Measurements from ENCODE around the gene KL. TPM values are rescaled to one million over a fixed set of nuclear protein-coding genes. Genes with fewer than 3 reads are reported as not detected.

The KL gene
- total and polyA plus RNA-seq, 10 of the 15 experiments (the other 5 are each of a cell fraction or from before 2014, with no cell fraction given), result 0.08 to 2.1 (median 1.4) TPM

DNA sequence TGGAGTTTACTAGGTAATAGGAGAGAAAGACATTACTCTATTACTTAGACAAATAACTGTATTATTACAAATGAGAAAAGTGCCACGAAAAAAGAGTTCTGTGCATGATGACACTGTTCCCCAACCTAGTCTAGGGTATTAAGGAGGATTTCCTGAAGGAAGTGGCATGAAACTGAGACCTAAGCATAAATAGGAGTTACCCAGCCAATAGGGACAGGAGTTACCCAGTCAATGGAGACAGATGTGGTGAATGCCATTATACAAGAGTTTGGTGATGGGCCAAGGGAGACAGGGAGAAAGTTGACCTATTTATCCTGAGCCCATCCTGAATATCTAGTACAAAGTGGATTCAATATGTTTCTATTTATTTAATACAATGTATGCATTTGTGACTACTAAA is 65.4 kb downstream of the KL start:
- Histone ChIP-seq H3K4me3 (no peak overlapping the region), H4K20me1 (ENCODE audit: control insufficient read depth, insufficient read depth) (no peaks in the 10 kb centered on the region), H3K27ac (ENCODE audit: control insufficient read depth, insufficient read depth) (no peak overlapping the region), H3K4me1 (ENCODE audit: control insufficient read depth, insufficient read depth, low read length) (peaks cover 5% of the 10 kb centered on the region), H3K79me2 (ENCODE audit: control insufficient read depth, insufficient read depth, low read length) (no peaks in the 10 kb centered on the region), H2AFZ (ENCODE audit: control insufficient read depth, low read depth, low read length) (no peak overlapping the region), H3K4me2 (ENCODE audit: control insufficient read depth, insufficient read depth) (no peak overlapping the region), H3K27me3 (replicated peaks in 1 of 2; ENCODE audit: control insufficient read depth in 2 of 2, insufficient read depth in 2 of 2, low read length in 1 of 2) (no peaks in the 10 kb centered on the region), H3K9ac (ENCODE audit: control insufficient read depth, insufficient read depth, low read length) (no peak overlapping the region), H3K36me3 (ENCODE audit: control insufficient read depth in 2 of 2, insufficient read depth in 2 of 2, low read length in 1 of 2) (no peaks in the 10 kb centered on the region), H3K9me3 (replicated peaks; ENCODE audit: control insufficient read depth, insufficient read depth, low read length) (no peaks in the 10 kb centered on the region)
- ATAC-seq, result no peak
- CTCF ChIA-PET, result interaction anchor here (2.3 kb wide), 1 partner anchor 25 kb away, joined by 5 read pairs; no protein-coding TSS in a partner anchor
- WGBS (ENCODE audit: insufficient coverage, insufficient replicate concordance, low lambda C conversion rate, missing lambda C conversion rate), result 6% methylated on average over 1 of the region's 1 CpG
- DNase-seq (ENCODE audit: low read depth, low spot score), result no peak
- SMC1A ChIA-PET (ENCODE audit: uncharacterized antibody, unreplicated experiment), result interaction anchor here (0.9 to 1.3 kb wide), 3 partner anchors 10 to 108 kb away, joined by 3 to 4 read pairs (median 3); no protein-coding TSS in a partner anchor
- intact Hi-C loops (cut with micrococcal nuclease; ENCODE audit: unreplicated experiment), result no loop called here
- POLR2A ChIA-PET, result no interaction called here
- RAD21 ChIA-PET (ENCODE audit: unreplicated experiment), result no interaction called here
- no peak for FAIRE-seq
- in situ Hi-C loops (cut with MboI), result no loop called here
- TF ChIP-seq, protein P1, sequence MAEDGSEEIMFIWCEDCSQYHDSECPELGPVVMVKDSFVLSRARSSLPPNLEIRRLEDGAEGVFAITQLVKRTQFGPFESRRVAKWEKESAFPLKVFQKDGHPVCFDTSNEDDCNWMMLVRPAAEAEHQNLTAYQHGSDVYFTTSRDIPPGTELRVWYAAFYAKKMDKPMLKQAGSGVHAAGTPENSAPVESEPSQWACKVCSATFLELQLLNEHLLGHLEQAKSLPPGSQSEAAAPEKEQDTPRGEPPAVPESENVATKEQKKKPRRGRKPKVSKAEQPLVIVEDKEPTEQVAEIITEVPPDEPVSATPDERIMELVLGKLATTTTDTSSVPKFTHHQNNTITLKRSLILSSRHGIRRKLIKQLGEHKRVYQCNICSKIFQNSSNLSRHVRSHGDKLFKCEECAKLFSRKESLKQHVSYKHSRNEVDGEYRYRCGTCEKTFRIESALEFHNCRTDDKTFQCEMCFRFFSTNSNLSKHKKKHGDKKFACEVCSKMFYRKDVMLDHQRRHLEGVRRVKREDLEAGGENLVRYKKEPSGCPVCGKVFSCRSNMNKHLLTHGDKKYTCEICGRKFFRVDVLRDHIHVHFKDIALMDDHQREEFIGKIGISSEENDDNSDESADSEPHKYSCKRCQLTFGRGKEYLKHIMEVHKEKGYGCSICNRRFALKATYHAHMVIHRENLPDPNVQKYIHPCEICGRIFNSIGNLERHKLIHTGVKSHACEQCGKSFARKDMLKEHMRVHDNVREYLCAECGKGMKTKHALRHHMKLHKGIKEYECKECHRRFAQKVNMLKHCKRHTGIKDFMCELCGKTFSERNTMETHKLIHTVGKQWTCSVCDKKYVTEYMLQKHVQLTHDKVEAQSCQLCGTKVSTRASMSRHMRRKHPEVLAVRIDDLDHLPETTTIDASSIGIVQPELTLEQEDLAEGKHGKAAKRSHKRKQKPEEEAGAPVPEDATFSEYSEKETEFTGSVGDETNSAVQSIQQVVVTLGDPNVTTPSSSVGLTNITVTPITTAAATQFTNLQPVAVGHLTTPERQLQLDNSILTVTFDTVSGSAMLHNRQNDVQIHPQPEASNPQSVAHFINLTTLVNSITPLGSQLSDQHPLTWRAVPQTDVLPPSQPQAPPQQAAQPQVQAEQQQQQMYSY (CRISPR knock-in tag; IDR thresholded peaks at IDR 0.05), result no peak
- no peak for TF ChIP-seq ZNF207 (IDR thresholded peaks at IDR 0.05; ENCODE audit: borderline replicate concordance)
- TF ChIP-seq ZNF24 (IDR thresholded peaks at IDR 0.05), result no peak
- TF ChIP-seq, protein P2, sequence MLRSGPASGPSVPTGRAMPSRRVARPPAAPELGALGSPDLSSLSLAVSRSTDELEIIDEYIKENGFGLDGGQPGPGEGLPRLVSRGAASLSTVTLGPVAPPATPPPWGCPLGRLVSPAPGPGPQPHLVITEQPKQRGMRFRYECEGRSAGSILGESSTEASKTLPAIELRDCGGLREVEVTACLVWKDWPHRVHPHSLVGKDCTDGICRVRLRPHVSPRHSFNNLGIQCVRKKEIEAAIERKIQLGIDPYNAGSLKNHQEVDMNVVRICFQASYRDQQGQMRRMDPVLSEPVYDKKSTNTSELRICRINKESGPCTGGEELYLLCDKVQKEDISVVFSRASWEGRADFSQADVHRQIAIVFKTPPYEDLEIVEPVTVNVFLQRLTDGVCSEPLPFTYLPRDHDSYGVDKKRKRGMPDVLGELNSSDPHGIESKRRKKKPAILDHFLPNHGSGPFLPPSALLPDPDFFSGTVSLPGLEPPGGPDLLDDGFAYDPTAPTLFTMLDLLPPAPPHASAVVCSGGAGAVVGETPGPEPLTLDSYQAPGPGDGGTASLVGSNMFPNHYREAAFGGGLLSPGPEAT (IDR thresholded peaks at IDR 0.05; ENCODE audit: low read depth), result no peak
- TF ChIP-seq SREBF2 (IDR thresholded peaks at IDR 0.05; ENCODE audit: low read length), result no peak
- no peak for TF ChIP-seq TCF12 (IDR thresholded peaks at IDR 0.05; ENCODE audit: low read depth, low read length)
- TF ChIP-seq MXI1 (IDR thresholded peaks at IDR 0.05; ENCODE audit: low read depth, low read length), result no peak
- TF ChIP-seq, protein P3, sequence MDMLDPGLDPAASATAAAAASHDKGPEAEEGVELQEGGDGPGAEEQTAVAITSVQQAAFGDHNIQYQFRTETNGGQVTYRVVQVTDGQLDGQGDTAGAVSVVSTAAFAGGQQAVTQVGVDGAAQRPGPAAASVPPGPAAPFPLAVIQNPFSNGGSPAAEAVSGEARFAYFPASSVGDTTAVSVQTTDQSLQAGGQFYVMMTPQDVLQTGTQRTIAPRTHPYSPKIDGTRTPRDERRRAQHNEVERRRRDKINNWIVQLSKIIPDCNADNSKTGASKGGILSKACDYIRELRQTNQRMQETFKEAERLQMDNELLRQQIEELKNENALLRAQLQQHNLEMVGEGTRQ (IDR thresholded peaks at IDR 0.05; ENCODE audit: borderline replicate concordance, low read depth, low read length), result no peak
- TF ChIP-seq SIX5 (IDR thresholded peaks at IDR 0.05; ENCODE audit: low read depth, low read length, severe bottlenecking), result no peak
- TF ChIP-seq YBX1 (IDR thresholded peaks at IDR 0.05), result no peak
- no peak for TF ChIP-seq ZNF217 (IDR thresholded peaks at IDR 0.05)
- TF ChIP-seq, protein P4, sequence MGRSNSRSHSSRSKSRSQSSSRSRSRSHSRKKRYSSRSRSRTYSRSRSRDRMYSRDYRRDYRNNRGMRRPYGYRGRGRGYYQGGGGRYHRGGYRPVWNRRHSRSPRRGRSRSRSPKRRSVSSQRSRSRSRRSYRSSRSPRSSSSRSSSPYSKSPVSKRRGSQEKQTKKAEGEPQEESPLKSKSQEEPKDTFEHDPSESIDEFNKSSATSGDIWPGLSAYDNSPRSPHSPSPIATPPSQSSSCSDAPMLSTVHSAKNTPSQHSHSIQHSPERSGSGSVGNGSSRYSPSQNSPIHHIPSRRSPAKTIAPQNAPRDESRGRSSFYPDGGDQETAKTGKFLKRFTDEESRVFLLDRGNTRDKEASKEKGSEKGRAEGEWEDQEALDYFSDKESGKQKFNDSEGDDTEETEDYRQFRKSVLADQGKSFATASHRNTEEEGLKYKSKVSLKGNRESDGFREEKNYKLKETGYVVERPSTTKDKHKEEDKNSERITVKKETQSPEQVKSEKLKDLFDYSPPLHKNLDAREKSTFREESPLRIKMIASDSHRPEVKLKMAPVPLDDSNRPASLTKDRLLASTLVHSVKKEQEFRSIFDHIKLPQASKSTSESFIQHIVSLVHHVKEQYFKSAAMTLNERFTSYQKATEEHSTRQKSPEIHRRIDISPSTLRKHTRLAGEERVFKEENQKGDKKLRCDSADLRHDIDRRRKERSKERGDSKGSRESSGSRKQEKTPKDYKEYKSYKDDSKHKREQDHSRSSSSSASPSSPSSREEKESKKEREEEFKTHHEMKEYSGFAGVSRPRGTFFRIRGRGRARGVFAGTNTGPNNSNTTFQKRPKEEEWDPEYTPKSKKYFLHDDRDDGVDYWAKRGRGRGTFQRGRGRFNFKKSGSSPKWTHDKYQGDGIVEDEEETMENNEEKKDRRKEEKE (IDR thresholded peaks at IDR 0.05), result no peak
- TF ChIP-seq RAD51 (IDR thresholded peaks at IDR 0.05), result no peak
- TF ChIP-seq FOXM1 (IDR thresholded peaks at IDR 0.05; ENCODE audit: low read depth, low read length), result no peak
- no peak for TF ChIP-seq CBX5 (IDR thresholded peaks at IDR 0.05; ENCODE audit: low read depth)
- no peak for TF ChIP-seq TCF3 (IDR thresholded peaks at IDR 0.05; ENCODE audit: borderline replicate concordance, insufficient read depth, low read depth, low read length)
- TF ChIP-seq RCOR1 (conservative IDR thresholded peaks at IDR 0.05; ENCODE audit: low read depth, low read length), result no peak
- BruUV-seq (replicated peaks), result no TSS peak

Data from GM12878 (cell line).